Prostate gland (tissue), 2 donors: ENCODE measurements around the gene GIT2.

Experiments
- CTCF ChIP-seq, 4 experiments: fragments of 200-600 bp in 2 of 4; fragments of 450-650 bp in 2 of 4; sonication (generic) in 2 of 4; IDR thresholded peaks; 1 replicate in 3 of 4; 2 replicates in 1 of 4; pipeline ENCODE4 v1.5.1; 2016 to 2019; ENCODE audit warnings: antibody characterized with exemption in 4 of 4, mild to moderate bottlenecking in 2 of 4, moderate library complexity in 2 of 4
- POLR2A ChIP-seq: fragments of 450-650 bp; IDR thresholded peaks from one replicate; pipeline ENCODE4 v1.6.1; 2016; ENCODE audit warnings: antibody characterized with exemption, mild to moderate bottlenecking
- POLR2AphosphoS5 ChIP-seq: sonication (generic); formaldehyde crosslinking; IDR thresholded peaks from one replicate; pipeline ENCODE4 v1.6.1; 2017; ENCODE audit warnings: antibody characterized with exemption

- TF ChIP-seq CTCF (IDR thresholded peaks at IDR 0.05) (no peak), POLR2A (no peak), POLR2AphosphoS5 (no peak)
Measured at GRCh38 chr12:109919456-109919855, 76.7 kb downstream of the GIT2 start.
